Liver (tissue), 3 donors: Measurements from ENCODE around the gene KRTAP1-1.

Experiments
- GABPA ChIP-seq, 2 donors: IDR thresholded peaks in 1 of 2; conservative IDR thresholded peaks in 1 of 2; 2 replicates each; pipeline ENCODE4 v1.6.1; 2016; ENCODE audit warnings: antibody characterized with exemption in 2 of 2, mild to moderate bottlenecking in 1 of 2, moderate library complexity in 1 of 2
- JUND ChIP-seq, 2 donors: IDR thresholded peaks; 2 replicates each; pipeline ENCODE4 v1.6.1; 2016; ENCODE audit warnings: antibody characterized with exemption in 2 of 2
- SP1 ChIP-seq: IDR thresholded peaks from 2 replicates; pipeline ENCODE4 v1.6.1; 2018; ENCODE audit warnings: antibody characterized with exemption, mild to moderate bottlenecking
- TF ChIP-seq, protein P1 (sequence below): fragments of 150-350 bp; IDR thresholded peaks from 2 replicates; pipeline ENCODE4 v1.5.1; 2017; ENCODE audit warnings: improper control_type of control experiment, low read depth, low read length; ENCODE audit not compliant: missing input control
- TF ChIP-seq, protein P2 (sequence below): IDR thresholded peaks from 2 replicates; pipeline ENCODE4 v1.6.1; 2016; ENCODE audit warnings: antibody characterized with exemption
- TF ChIP-seq, protein P3 (sequence below): IDR thresholded peaks from 2 replicates; pipeline ENCODE4 v1.6.1; 2016; ENCODE audit warnings: antibody characterized with exemption
- TF ChIP-seq, protein P4 (sequence below): IDR thresholded peaks from 2 replicates; pipeline ENCODE4 v1.6.1; 2016; ENCODE audit warnings: antibody characterized with exemption, mild to moderate bottlenecking
- donor health status: healthy.
- donor health status: healthy.

DNA sequence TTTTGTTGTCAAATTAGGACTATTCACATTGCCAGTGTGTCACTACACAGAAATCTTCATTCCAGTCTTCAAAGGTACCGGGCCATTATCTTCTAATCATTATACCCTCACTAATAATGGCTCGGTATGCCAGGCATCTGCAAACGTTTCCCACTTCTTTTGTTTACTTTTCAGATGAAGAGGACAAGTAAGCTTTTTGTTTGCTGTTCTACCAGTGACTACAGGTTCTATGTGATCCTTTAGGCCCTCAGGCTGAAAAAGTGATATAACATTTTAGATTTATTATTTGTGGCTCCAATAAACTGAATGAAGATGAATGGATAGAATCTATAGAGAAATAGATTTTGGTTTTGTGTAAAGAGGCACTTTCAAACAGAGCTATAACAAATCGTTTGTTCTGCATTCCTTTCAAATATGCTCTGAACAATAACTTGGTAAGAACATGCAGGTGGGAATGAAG, 31.9 kb downstream of the KRTAP1-1 start:
- TF ChIP-seq, protein P1, sequence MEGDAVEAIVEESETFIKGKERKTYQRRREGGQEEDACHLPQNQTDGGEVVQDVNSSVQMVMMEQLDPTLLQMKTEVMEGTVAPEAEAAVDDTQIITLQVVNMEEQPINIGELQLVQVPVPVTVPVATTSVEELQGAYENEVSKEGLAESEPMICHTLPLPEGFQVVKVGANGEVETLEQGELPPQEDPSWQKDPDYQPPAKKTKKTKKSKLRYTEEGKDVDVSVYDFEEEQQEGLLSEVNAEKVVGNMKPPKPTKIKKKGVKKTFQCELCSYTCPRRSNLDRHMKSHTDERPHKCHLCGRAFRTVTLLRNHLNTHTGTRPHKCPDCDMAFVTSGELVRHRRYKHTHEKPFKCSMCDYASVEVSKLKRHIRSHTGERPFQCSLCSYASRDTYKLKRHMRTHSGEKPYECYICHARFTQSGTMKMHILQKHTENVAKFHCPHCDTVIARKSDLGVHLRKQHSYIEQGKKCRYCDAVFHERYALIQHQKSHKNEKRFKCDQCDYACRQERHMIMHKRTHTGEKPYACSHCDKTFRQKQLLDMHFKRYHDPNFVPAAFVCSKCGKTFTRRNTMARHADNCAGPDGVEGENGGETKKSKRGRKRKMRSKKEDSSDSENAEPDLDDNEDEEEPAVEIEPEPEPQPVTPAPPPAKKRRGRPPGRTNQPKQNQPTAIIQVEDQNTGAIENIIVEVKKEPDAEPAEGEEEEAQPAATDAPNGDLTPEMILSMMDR, result no peak
- TF ChIP-seq, protein P2, sequence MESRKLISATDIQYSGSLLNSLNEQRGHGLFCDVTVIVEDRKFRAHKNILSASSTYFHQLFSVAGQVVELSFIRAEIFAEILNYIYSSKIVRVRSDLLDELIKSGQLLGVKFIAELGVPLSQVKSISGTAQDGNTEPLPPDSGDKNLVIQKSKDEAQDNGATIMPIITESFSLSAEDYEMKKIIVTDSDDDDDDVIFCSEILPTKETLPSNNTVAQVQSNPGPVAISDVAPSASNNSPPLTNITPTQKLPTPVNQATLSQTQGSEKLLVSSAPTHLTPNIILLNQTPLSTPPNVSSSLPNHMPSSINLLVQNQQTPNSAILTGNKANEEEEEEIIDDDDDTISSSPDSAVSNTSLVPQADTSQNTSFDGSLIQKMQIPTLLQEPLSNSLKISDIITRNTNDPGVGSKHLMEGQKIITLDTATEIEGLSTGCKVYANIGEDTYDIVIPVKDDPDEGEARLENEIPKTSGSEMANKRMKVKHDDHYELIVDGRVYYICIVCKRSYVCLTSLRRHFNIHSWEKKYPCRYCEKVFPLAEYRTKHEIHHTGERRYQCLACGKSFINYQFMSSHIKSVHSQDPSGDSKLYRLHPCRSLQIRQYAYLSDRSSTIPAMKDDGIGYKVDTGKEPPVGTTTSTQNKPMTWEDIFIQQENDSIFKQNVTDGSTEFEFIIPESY, result no peak
- no peak for TF ChIP-seq SP1
- TF ChIP-seq, protein P3, sequence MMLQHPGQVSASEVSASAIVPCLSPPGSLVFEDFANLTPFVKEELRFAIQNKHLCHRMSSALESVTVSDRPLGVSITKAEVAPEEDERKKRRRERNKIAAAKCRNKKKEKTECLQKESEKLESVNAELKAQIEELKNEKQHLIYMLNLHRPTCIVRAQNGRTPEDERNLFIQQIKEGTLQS, result no peak
- TF ChIP-seq, protein P4, sequence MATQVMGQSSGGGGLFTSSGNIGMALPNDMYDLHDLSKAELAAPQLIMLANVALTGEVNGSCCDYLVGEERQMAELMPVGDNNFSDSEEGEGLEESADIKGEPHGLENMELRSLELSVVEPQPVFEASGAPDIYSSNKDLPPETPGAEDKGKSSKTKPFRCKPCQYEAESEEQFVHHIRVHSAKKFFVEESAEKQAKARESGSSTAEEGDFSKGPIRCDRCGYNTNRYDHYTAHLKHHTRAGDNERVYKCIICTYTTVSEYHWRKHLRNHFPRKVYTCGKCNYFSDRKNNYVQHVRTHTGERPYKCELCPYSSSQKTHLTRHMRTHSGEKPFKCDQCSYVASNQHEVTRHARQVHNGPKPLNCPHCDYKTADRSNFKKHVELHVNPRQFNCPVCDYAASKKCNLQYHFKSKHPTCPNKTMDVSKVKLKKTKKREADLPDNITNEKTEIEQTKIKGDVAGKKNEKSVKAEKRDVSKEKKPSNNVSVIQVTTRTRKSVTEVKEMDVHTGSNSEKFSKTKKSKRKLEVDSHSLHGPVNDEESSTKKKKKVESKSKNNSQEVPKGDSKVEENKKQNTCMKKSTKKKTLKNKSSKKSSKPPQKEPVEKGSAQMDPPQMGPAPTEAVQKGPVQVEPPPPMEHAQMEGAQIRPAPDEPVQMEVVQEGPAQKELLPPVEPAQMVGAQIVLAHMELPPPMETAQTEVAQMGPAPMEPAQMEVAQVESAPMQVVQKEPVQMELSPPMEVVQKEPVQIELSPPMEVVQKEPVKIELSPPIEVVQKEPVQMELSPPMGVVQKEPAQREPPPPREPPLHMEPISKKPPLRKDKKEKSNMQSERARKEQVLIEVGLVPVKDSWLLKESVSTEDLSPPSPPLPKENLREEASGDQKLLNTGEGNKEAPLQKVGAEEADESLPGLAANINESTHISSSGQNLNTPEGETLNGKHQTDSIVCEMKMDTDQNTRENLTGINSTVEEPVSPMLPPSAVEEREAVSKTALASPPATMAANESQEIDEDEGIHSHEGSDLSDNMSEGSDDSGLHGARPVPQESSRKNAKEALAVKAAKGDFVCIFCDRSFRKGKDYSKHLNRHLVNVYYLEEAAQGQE, result no peak
- no peak for TF ChIP-seq GABPA (IDR thresholded peaks at IDR 0.05 in 1 of 2, conservative IDR thresholded peaks at IDR 0.05 in 1 of 2)
- no peak for TF ChIP-seq JUND (IDR thresholded peaks at IDR 0.05)
